ENCODE measurements around the gene TXNRD1. TPM values are rescaled to one million over a fixed set of nuclear protein-coding genes. Genes with fewer than 3 reads are reported as not detected.

The TXNRD1 gene
- total RNA-seq, 2 experiments from 2014 or later = 87.9 to 89.0 TPM

- peaks cover 3% of the 10 kb centered on the region for H3K9me3 Mint-ChIP-seq
- H3K36me3 Mint-ChIP-seq (ENCODE audit: low read depth) = no peaks in the 10 kb centered on the region
These were observed 144.6 kb downstream of the TXNRD1 start for GRCh38 chr12:104360157-104360556.

DNA sequence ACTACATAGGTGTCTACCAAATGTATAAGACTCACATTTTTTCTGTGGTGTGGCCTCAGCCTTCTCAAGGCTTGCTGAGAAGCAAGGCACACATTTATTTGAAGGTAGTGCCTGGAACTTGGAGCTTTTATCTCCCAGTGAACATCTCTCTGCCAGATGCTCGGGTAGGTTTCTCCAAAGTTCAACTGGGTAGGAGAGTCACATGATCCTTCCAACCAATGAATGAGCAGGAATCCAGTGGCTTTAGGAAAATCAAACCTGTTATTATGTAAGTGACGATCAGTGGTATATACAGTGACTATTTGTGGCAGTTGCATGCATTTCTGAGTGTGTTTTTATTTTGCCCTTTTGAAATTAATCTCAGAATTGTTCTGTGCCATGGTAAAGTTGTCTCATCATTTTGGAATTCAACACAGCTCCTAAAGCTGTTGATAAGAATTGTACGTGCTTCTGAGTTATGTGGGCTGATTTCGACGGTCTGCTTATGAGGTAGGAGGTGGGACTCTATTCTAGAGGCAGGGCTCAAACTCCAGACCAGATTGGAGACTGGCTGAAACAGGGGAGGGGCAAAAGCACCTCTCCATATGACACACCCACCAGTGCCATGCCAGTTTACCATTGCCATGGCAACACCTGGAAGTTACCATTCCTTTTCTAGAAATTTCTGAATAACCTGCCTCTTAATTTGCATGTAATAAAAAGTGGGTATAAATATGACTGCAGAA, 145.6 kb downstream of the TXNRD1 start:
- TF ChIP-seq CTCF (IDR thresholded peaks at IDR 0.05) = no peak
- Mint-ChIP-seq H3K27ac (no peak overlapping the region), H3K4me1 (ENCODE audit: low read depth) (peaks cover 2% of the 10 kb centered on the region), H3K36me3 (ENCODE audit: low read depth) (no peaks in the 10 kb centered on the region), H3K9me3 (peaks cover 3% of the 10 kb centered on the region), H3K4me3 (no peak overlapping the region), H3K27me3 (no peaks in the 10 kb centered on the region)
- POLR2A ChIA-PET = interaction anchor here (1.1 kb wide), 1 partner anchor 10 kb away, joined by 3 read pairs; no protein-coding TSS in a partner anchor
- intact Hi-C loops (cut with micrococcal nuclease) = no loop called here
- DNase-seq = no peak
- CTCF ChIA-PET = interaction anchor here (1.0 kb wide), 1 partner anchor 11 kb away, joined by 3 read pairs; no protein-coding TSS in a partner anchor
- ATAC-seq = no peak

More at GRCh38 chr12:104360157-104360556, 144.6 kb downstream of the TXNRD1 start:
- POLR2A ChIA-PET = interaction anchor here (1.1 kb wide), 1 partner anchor 9 kb away, joined by 3 read pairs; no protein-coding TSS in a partner anchor
- Mint-ChIP-seq H3K27ac (no peak overlapping the region), H3K4me3 (no peak overlapping the region), H3K4me1 (ENCODE audit: low read depth) (peaks cover 2% of the 10 kb centered on the region), H3K27me3 (no peaks in the 10 kb centered on the region)
- DNase-seq (no peak), ATAC-seq (no peak)
- TF ChIP-seq CTCF (IDR thresholded peaks at IDR 0.05) = no peak
- intact Hi-C loops (cut with micrococcal nuclease) = no loop called here
- CTCF ChIA-PET = interaction anchor here (1.0 kb wide), 1 partner anchor 10 kb away, joined by 3 read pairs; no protein-coding TSS in a partner anchor

- Mint-ChIP-seq H3K27me3 (no peaks in the 10 kb centered on the region), H3K4me3 (no peak overlapping the region), H3K4me1 (ENCODE audit: low read depth) (no peaks in the 10 kb centered on the region), H3K9me3 (peaks cover 5% of the 10 kb centered on the region), H3K27ac (no peak overlapping the region), H3K36me3 (ENCODE audit: low read depth) (peaks cover 3% of the 10 kb centered on the region)
- no peak for DNase-seq
- TF ChIP-seq CTCF (IDR thresholded peaks at IDR 0.05) = no peak
- no peak for ATAC-seq
- intact Hi-C loops (cut with micrococcal nuclease) = no loop called here
- CTCF ChIA-PET = interaction anchor here (2.2 kb wide), 1 partner anchor 16 kb away, joined by 7 read pairs; no protein-coding TSS in a partner anchor
- POLR2A ChIA-PET = no interaction called here
These were observed 150.4 kb downstream of the TXNRD1 start for GRCh38 chr12:104365921-104366410.

- TF ChIP-seq CTCF (IDR thresholded peaks at IDR 0.05) = no peak
- H3K27me3 Mint-ChIP-seq = no peaks in the 10 kb centered on the region
- no peak overlapping the region for H3K27ac Mint-ChIP-seq
- ChIA-PET CTCF (interaction anchor here (1.3 kb wide), 1 partner anchor 12 kb away, joined by 6 read pairs; no protein-coding TSS in a partner anchor), POLR2A (interaction anchor here (0.5 kb wide), 1 partner anchor 59 kb away, joined by 3 read pairs; no protein-coding TSS in a partner anchor)
- peaks cover 13% of the 10 kb centered on the region for H3K4me1 Mint-ChIP-seq (ENCODE audit: low read depth)
- H3K9me3 Mint-ChIP-seq = peaks cover 5% of the 10 kb centered on the region
- DNase-seq (no peak), ATAC-seq (no peak)
- intact Hi-C loops (cut with micrococcal nuclease) = no loop called here
- no peak overlapping the region for H3K4me3 Mint-ChIP-seq
- H3K36me3 Mint-ChIP-seq (ENCODE audit: low read depth) = peaks cover 3% of the 10 kb centered on the region
These were observed 154.1 kb downstream of the TXNRD1 start for GRCh38 chr12:104369708-104370107.

Data from activated CD8-positive, alpha-beta T cell treated with anti-CD3 and anti-CD28 coated beads for 36 hours (primary cell).